ENCODE data around the gene TMEM231. TPM values are rescaled to one million over a fixed set of nuclear protein-coding genes. Genes with fewer than 3 reads are reported as not detected.

TMEM231 gene
- total RNA-seq, 1 experiment from 2014 or later: 9.7 TPM

GRCh38 chr16:75529959-75530358, 26.1 kb downstream of the TMEM231 start:
- no peaks in the 10 kb centered on the region for H3K9me2 ChIP-seq (ENCODE audit: insufficient read depth)
- H3K9me3 ChIP-seq (ENCODE audit: control insufficient read depth in 1 of 2, insufficient read depth in 1 of 2, low read depth in 1 of 2, low read length in 2 of 2): no peaks in the 10 kb centered on the region
- H3K4me2 ChIP-seq (ENCODE audit: low read length): no peak overlapping the region
- H3K36me3 ChIP-seq (ENCODE audit: control insufficient read depth in 1 of 2, insufficient read depth in 2 of 2, low read length in 2 of 2): no peaks in the 10 kb centered on the region
- BruUV-seq (replicated peaks): no TSS peak
- no peaks in the 10 kb centered on the region for H4K20me1 ChIP-seq (ENCODE audit: insufficient read depth)
- H3K79me2 ChIP-seq (ENCODE audit: insufficient read depth, low read length): no peaks in the 10 kb centered on the region
- DNase-seq (ENCODE audit: low read depth, low spot score) (no peak), ATAC-seq (no peak)
- no peak overlapping the region for H3K4me3 ChIP-seq (replicated peaks in 1 of 2; ENCODE audit: low read depth in 1 of 2, low read length in 2 of 2)
- no peaks in the 10 kb centered on the region for H3K4me1 ChIP-seq (ENCODE audit: control insufficient read depth in 1 of 2, insufficient read depth in 2 of 2, low read length in 2 of 2)
- no peak overlapping the region for H3K27ac ChIP-seq (ENCODE audit: low read depth, low read length)
- H3K9ac ChIP-seq (ENCODE audit: low read length): no peak overlapping the region
- ChIA-PET POLR2A (no interaction called here), RAD21 (ENCODE audit: low non-redundant PET in 1 of 2, low total read pairs in 2 of 2, uncharacterized antibody in 2 of 2, unreplicated experiment in 2 of 2) (no interaction called here), CTCF (no interaction called here)
- intact Hi-C loops (cut with micrococcal nuclease): no loop called here
- no peak overlapping the region for H2AFZ ChIP-seq (ENCODE audit: low read depth, low read length, poor library complexity, severe bottlenecking)
- no peak for TF ChIP-seq TCF7L2 (IDR thresholded peaks at IDR 0.05; ENCODE audit: borderline replicate concordance, extremely low read depth, insufficient read depth, insufficient read length)
- TF ChIP-seq RAD21 (IDR thresholded peaks at IDR 0.05; ENCODE audit: low read depth): no peak
- TF ChIP-seq CTCF (IDR thresholded peaks at IDR 0.05 in 2 of 3, conservative IDR thresholded peaks at IDR 0.05 in 1 of 3; ENCODE audit: borderline replicate concordance in 1 of 3, insufficient read depth in 1 of 3, low read depth in 2 of 3, low read length in 2 of 3): no peak
- TF ChIP-seq, protein P1, sequence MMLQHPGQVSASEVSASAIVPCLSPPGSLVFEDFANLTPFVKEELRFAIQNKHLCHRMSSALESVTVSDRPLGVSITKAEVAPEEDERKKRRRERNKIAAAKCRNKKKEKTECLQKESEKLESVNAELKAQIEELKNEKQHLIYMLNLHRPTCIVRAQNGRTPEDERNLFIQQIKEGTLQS (IDR thresholded peaks at IDR 0.05): no peak
- TF ChIP-seq ZNF274 (IDR thresholded peaks at IDR 0.05; ENCODE audit: low read depth, low read length): no peak
- no peak for TF ChIP-seq SP1 (IDR thresholded peaks at IDR 0.05; ENCODE audit: low read depth)
- no peak for TF ChIP-seq CEBPB (IDR thresholded peaks at IDR 0.05; ENCODE audit: low read depth)
- TF ChIP-seq YY1 (IDR thresholded peaks at IDR 0.05; ENCODE audit: extremely low read depth, insufficient replicate concordance, low read depth, low read length): no peak
- no peak for TF ChIP-seq ZFX (IDR thresholded peaks at IDR 0.05)
- TF ChIP-seq, protein P2, sequence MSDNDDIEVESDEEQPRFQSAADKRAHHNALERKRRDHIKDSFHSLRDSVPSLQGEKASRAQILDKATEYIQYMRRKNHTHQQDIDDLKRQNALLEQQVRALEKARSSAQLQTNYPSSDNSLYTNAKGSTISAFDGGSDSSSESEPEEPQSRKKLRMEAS (IDR thresholded peaks at IDR 0.05): no peak
- TF ChIP-seq POLR2AphosphoS5 (IDR thresholded peaks at IDR 0.05; ENCODE audit: low read depth, low read length): no peak
- no peaks in the 10 kb centered on the region for H3K27me3 ChIP-seq (ENCODE audit: insufficient read depth, low read length)
